Superior temporal gyrus (tissue), 1 donor: ENCODE data around the gene IGSF6.
A peak's percentile ranks its signal among the peaks of the same experiment; 100 is the strongest.
"Not testable (repeated sequence)": the region's sequence is repeated elsewhere in the genome, so short reads cannot be mapped to it uniquely, and the experiment has no call there.

Source experiments
- DNase-seq: peaks from one replicate; pipeline ENCODE4 v3.0.0-alpha.2; 2016; ENCODE audit errors: extremely low spot score

Gene IGSF6

DNA sequence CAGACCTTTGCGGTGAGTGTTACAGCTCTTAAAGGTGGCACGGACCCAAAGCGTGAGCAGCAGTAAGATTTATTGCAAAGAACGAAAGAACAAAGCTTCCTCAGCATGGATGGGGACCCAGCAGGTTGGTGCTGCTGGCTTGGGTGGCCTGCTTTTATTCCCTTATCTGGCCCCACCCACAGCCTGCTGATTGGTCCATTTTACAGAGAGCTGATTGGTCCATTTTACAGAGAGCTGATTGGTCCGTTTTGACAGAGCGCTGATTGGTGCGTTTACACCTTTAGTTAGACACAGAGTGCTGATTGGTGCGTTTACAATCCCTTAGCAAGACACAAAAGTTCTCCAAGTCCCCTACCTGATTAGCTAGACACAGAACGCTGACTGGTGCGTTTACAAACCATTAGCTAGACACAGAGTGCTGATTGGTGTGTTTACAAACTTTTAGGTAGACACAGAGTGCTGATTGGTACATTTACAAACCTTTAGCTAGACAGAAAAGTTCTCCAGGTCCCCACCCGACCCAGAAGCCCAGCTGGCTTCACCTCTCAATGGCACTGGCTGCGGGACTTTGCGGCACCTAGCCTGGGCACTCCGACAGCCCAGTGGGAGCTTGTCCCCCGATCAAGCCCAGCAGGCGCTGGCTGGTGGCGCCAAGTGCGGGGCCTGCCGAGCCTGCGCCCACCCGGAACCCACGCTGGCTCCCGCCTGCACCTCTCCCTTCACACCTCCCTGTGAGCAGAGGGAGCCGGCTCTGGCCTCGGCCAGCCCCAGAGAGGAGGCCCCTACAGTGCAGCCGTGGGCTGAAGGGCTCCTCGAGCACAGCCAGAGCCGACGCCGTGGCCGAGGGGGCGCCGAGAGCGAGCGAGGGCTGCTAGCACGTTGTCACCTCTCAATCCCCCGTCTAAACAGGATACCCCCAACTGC, 22.5 kb downstream of the IGSF6 start:
- DNase-seq: not testable (repeated sequence)

DNA sequence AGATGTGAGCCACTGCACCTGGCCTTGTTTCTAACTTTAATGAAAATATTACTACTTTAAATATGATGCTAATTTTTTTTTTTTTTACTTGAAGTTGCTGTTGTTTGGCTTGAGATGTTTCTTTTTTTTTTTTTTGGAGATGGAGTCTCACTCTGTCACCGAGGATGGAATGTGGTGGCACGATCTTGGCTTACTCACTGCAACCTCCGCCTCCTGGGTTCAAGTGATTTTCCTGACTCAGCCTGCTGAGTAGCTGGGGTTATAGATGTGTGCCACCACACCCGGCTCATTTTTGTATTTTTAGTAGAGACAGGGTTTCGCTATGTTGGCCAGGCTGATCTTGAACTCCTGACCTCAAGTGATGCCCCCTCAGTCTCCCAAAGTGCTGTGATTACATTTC, 23.6 kb downstream of the IGSF6 start:
- DNase-seq: no peak

DNA sequence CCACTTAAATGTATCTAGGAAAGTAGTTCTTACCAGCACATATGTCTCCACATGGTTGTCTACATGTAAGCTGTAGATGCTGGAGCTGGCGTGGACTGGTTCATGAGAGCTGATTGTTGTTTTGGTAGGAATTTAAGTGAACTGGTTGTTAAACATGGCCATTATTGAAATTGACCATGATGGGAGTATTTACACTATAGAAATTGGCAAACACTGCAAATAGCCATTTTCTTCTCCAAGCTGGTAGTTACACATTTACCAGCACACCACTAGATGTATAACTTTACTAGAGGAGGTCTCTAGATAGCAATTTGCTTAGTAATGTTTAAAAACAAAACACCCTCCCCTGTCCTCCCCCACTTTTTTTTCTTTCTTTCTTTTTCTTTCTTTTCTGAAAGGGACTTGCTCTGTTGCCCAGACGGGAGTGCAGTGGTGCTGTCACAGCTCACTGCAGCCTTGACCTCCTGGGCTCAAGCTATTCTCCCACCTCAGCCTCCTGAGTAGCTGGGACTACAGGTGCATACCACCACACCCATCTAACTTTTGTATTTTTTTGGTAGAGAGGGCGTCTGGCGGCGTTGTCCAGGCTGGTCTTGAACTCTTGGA, 24.2 kb downstream of the IGSF6 start:
- no peak for DNase-seq

DNA sequence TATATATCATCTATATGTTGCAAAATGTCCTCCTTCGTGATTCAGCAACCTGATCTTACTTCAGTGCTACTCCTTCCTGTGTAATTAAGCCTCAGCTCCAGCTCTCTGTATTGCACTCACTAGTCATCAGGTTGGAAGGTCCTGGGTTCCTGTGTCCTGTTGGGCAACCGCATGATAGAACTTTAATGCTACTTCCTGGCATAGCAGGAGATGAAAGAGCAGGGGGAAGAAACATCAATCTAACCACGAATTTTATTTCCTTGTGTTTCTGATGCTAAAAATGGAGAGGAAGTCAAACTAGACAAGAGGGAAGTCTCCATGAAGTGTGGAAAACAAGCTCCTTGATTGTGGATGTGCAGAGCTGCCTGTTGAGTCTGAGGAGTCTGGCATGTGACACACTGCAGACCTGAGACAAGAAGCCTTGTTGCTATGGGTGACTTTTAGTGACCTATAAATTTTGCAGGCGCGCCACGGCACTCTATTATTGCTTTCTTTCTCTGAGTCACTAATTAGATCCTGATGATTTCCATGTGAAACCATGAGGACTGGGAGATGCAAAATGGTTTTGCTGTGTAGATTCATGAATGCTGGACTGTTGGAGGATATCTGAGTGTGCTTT, 25.6 kb downstream of the IGSF6 start:
- DNase-seq: no peak

DNA sequence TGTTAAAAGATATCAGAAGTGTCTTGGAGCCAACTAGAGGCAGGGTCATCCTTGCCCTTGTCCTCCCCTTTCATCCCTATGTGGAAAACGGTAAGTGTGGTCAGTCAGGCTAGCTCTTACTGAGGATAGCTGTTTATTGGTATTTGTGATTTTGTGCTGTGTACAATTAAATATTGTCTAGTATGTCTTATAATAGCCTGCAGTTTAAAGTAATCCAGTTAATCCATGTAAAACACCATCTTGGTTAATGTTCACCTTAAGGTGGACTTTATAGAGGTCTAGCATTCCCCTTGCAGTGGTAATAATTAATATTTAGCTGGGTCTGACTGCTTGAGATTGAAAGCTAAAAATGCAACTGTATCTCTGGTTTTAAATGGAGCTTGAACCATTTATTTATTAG, 27.4 kb downstream of the IGSF6 start:
- DNase-seq: no peak

DNA sequence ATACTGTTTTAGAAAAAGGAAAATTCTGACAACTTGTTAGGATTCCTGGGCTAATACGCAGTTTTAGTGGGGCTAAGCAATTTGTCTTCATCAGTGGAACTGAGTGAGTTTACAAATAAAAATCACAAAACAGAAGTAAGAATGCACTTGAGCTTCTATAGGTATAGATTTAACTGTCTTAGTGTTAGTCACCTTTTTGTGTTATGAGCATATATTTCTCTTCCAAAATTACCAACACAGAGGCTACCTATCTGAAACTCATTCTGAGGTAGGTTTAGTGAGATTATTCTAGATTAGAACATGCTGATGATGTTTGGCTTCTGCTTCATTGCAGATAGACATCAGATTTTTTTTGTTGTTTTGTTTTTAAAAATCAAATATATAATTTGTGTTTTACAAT, 29.9 kb downstream of the IGSF6 start:
- DNase-seq: no peak

DNA sequence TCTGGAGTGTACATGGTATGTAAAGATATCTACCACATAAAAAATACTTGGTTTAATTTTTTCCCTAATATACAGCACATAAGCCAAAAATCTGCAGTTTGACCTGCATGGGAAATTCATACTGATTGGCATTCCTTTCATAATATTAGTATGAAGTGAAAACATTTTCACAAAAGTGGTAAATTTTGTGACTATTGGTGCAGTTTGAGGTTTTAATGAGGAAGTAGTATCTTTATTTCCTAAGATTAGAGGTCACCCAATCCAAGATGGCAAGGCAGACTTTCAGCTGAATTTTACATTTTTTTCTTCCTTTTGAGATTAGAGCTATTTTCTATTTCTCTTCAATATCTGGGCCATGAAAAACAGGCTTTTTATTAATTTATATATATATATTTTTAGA, 31.8 kb downstream of the IGSF6 start:
- DNase-seq: no peak

DNA sequence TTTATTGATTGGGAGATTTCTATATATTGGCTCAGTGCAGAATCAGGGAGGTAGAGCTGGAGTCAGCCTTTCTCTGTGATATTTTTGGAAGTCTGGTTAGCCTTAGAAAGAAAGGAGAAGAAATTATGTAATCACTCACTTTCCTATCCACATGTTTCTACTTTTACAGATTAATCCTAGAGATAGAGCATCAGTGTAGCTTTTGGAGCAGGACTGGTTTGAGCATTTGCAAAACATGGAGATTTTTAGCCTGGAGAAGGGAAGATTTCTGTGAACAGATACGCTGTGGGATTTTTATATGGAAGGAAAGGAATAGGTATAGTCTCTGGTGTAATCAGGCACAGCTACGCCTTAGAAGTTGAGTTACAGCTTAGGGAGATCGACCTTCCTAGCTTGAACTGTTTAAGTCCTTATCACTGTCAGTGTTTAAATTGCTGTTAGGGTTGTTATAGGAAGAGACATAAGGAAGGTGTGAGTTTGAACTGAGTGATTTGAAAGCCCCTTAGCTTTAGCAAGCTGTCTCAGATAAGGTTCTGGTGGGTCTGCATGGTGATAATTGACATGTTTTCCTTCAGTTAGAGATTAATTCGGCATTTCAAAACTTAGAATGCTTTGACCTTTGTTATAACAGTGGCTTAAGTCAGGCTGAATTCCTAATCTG, 32.5 kb downstream of the IGSF6 start:
- peak; percentile 67 for DNase-seq

DNA sequence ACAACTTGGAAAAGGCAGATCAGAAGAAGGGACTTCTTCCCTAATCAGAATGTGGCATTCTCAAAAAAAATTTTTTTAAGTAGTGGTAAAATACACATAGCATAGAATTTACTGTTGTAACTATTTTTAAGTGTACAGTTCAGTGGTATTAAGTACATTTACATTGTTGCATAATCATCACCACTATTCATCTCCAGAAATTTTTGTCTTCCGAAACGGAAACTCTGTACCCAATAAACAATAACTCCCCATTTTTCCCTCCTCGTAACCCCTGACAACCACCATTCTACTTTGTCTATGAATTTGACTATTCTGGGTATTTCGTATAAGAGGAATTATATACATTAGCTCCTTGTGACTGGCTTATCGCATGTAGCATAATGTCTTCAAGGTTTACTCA, 34.1 kb downstream of the IGSF6 start:
- DNase-seq: no peak

DNA sequence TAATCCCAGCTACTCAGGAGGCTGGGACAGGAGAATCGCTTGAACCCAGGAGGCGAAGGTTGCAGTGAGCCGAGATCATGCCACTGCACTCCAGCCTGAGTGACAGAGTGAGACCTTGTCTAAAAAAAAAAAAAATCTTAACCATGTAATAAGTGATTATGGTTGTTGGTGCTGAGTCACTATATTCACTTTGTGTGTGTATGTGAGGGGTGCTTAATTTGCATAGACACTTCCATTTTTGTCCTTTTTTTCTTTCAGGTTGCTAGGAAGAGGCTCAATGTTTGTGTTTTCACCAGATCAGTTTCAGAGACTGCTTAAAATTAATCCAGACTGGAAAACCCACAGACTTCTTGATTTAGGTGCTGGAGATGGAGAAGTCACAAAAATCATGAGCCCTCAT, 34.8 kb downstream of the IGSF6 start:
- peak; percentile 13 for DNase-seq

DNA sequence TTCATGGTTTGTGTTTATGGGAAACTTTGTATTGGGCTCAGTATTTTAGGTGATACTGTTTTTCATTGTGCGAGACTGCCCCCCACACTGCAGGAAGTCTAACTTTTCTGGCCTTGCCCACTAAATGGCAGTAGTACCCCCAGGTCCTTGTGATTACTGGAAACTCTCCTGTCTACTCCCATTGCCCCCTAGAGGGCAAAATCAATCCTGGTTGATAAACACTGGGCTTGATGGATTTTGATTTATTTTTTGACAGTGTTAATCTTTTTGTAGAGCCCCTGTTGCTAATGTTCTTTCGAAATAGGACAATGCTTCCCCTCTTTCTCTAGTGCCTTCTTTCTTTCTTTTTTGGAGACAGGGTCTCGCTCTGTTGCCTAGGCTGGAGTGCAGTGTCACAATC, 37.5 kb downstream of the IGSF6 start:
- DNase-seq: no peak

DNA sequence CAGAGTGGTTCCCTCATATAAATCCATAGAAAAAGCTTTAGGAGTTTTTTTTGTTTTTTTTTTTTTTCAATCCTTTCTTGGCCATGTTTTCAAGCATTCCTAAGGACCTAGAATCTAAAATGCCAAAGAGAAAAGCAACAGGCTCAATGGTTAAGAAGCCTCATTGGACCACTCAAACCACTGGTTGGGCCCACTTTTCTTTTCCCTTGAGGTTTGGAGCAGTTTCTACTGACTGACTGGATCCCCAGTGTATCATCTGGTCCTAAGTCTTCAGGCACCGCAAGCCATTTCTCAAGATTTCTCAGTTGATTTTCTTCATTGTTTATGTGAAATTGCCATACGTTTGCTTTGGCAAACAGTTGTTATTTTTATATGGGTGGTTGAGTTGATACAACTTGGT, 38.6 kb downstream of the IGSF6 start:
- DNase-seq: no peak

DNA sequence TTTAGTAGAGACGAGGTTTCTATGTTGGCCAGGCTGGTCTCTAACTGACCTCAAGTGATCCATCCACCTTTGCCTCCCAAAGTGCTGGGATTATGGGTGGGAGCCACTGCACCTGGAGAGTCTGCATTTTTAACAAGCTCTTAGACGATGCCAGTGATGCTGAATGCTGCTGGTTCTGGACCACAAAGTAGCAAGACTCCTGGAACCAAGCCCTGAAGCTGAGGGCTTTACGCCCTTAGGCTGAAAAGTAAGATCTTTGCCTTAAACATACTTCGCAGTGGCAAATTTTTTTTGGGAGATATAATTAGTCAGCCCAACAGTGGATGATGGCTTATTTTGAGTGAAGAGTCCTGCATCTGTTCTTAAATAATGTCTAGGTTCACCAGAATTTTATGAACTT, 39.0 kb downstream of the IGSF6 start:
- no peak for DNase-seq

DNA sequence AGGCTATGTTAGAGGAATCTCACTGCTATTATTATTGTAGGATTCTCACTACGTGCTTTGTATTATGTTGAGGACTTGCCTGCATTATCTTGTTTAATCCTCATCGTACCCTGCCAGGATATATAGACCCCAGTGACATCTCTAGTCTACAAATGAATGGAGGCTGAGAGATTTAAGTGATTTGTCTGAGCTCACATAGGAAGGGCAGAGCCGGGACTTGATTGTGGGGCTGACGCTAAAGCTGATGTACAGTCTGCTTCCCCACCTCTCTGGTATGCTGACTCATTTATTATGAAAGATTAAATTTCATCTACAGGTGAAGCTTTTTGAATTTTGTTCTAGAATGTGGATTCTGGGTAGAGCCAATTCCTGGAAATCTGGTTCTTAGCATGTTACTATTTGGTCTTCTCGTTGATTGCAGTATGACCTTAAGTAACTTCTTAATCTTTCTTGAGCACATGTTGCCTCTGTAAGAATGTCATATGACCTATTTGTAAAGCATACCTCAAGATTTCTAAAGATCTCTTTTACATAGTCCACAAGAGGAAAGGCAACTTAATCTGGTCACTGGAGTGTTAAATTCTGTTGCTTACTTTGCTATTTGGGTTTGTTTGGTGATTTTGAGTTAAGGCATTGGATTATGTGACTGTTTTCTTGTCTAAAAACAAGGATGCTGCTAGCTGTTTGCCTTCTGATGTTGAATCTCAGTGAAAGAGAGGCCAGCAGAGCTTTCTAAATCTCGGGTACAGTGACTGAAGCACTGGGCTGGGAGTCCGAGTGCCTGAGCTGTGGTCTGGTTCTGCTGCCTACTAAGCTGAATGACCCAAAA, 40.6 kb downstream of the IGSF6 start:
- no peak for DNase-seq

DNA sequence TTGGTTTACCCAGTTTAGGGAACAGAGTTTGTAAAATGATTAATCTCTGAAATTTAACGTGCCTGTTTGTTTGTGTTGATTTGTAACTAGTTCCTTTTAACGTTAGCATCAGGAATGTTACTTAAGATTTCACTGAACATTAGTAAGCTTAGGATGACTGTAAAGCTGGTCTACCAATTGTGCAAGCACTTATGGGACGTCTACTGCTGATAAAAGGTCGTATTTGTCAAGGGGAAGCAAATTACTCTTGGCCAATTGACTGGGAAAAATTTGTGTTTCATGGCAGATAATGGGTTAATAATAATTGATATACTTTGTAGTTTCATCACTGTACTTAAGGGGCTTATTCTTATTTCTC, 41.2 kb downstream of the IGSF6 start:
- DNase-seq: no peak

DNA sequence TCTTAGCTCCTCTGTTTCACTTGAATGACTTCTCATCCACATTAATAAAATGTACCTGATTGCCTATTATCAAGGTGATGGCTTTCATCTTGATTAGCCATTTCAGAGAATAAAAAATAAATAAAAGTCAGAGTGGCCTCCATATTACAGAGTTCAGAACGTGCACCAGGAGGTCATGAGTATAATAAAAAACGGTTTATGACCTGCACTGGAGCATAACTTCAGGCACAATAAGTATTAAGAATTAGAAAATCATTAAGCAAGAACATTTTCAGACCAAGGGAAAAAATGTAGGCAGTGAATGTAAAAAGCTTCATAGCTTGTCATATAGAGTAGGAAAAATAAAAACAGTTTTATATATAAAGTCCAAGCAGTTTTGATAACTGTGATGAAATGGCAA, 41.6 kb downstream of the IGSF6 start:
- DNase-seq: no peak

DNA sequence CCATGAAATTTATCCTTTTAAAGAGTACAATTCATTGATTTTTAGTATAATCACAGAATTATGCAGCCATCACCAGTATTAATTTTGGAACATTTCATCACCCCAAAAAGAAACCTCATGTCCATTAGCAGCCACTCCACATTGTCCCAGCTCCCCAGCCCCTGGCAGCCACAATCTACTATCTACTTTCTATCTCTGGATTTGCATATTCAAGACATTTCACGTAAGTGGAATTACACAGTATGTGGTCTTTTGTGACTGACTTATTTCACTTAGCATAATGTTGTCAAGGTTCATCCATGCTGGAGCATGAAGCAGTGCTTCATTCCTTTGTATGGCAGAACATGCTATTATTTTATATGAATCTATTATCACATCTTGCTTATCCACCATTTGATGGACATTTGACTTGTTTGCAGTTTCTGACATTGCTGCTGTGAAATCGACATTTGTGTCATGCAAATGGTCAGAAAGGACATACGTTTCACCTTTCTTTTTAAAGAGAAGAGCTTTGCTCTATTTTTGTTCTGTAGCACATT, 42.3 kb downstream of the IGSF6 start:
- DNase-seq: no peak

DNA sequence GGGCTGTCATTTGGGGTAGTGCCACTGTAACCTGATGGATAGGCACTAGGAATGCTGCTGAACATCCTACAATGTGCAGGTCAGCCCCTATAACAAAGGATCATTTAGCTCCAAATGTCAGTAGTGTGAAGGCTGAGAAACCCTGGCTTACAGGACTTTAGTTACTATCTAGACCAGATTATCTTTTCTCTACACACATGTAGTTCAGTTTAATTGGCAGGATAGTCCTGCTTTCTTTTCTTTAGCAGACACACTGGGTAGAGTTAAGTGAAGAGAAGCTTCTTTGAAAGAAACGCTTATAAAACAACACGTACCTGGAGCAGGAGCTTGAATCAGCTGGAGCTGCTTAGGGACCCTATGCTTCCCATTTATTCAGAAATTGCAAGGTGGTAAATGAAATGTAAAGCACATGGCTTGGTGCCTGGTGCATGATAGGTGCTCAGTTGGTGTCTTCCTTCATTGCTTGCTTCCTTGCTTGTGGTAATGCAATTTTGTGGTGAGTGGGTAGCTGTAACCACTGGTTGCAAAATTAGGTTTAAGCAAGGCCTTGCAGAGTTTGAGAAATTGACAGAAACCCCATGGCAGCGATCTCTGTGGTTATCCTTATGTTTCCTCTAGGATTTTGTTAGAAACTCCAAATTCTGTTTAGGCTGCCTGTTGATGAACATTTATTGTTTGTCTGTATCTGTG, 43.6 kb downstream of the IGSF6 start:
- peak; percentile 7 for DNase-seq

DNA sequence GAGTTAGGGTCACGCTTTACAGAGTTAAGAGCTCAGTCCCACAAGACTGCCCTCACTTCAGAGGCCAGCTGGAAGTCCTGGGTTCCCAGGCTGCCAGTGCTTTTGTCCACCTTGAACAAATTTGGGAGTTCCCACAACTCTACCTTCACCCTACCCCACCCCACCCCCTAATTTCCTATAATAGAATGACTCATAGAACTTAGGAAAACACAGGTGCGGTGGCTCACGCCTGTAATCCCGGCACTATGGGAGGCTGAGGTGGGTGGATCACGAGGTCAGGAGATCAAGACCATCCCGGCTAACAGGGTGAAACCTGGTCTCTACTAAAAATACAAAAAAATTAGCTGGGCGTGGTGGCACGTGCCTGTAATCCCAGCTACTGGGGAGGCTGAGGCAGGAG, 46.6 kb downstream of the IGSF6 start:
- DNase-seq: not testable (repeated sequence)

DNA sequence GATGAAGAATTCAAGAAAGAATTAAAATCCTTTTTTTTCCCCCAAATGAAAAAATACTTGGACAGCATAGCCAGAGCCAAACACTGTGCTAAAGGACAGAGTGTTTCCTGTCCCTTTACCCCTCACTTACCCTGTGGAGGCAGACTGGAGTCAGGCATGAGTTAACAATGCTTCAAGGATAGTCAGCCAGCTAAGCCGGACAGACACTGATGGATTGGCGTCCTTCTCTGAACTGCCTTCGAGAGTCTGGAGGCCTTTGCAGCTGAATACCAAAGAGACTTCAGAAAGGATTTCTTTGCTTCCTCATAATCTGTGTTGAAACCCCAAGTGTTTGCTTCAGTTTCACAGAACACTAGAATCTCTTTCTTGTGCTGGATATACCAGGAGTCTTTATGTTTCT, 48.5 kb downstream of the IGSF6 start:
- no peak for DNase-seq

DNA sequence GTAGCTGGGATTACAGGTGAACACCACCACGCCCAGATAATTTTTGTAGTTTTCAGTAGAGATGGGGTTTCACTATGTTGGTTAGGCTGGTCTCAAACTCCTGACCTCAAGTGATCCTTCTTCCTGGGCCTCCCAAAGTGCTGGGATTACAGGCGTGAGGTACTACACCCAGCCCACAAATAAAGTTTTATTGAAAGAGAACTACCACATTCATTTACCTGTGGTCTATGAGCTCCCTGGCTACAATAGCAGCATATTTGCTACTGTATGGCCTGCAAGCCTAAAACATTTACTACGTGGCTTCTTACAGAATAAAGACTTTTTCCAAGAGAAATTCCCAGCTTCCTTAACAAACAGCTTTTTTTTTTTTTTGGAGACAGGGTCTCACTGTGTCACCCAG, 49.6 kb downstream of the IGSF6 start:
- no peak for DNase-seq
